Choroid plexus epithelial cell (primary cell): ENCODE results near the gene IFT81.

Source experiments
- DNase-seq: peaks from one replicate; pipeline ENCODE4 v3.0.0-alpha.2; 2010; ENCODE audit warnings: low read depth
- H3K4me3 ChIP-seq: 2 replicates; pipeline ENCODE4 v1.5.1; 2011; ENCODE audit warnings: low read depth, mild to moderate bottlenecking, control low read depth, low read length, moderate library complexity
- TF ChIP-seq, protein P1 (sequence below): conservative IDR thresholded peaks from 2 replicates; pipeline ENCODE4 v1.5.1; 2011; ENCODE audit warnings: low read depth, mild to moderate bottlenecking, control low read depth, inconsistent platforms, low read length, moderate library complexity

The IFT81 gene

DNA sequence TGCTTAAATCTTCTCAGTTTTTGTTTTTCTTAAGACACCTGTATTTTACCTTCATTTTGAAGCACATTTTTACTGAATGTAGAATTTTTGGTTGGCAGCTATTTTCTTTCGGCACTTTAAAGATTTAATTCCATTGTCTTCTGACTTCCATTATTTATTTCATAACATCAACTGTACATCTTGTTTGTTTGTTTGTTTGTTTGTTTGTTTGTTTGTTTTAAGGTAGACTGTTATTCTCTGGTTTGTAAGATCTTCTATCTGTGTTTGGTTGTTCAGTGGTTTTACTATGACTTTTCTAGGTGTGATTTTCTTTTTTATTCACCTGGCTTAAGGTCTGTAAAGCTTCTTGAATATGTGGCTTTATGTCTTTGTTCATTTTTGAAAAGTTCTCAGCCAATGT, 61.9 kb downstream of the IFT81 start:
- no peak overlapping the region for H3K4me3 ChIP-seq
- DNase-seq, result no peak
- TF ChIP-seq, protein P1, sequence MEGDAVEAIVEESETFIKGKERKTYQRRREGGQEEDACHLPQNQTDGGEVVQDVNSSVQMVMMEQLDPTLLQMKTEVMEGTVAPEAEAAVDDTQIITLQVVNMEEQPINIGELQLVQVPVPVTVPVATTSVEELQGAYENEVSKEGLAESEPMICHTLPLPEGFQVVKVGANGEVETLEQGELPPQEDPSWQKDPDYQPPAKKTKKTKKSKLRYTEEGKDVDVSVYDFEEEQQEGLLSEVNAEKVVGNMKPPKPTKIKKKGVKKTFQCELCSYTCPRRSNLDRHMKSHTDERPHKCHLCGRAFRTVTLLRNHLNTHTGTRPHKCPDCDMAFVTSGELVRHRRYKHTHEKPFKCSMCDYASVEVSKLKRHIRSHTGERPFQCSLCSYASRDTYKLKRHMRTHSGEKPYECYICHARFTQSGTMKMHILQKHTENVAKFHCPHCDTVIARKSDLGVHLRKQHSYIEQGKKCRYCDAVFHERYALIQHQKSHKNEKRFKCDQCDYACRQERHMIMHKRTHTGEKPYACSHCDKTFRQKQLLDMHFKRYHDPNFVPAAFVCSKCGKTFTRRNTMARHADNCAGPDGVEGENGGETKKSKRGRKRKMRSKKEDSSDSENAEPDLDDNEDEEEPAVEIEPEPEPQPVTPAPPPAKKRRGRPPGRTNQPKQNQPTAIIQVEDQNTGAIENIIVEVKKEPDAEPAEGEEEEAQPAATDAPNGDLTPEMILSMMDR, result no peak

DNA sequence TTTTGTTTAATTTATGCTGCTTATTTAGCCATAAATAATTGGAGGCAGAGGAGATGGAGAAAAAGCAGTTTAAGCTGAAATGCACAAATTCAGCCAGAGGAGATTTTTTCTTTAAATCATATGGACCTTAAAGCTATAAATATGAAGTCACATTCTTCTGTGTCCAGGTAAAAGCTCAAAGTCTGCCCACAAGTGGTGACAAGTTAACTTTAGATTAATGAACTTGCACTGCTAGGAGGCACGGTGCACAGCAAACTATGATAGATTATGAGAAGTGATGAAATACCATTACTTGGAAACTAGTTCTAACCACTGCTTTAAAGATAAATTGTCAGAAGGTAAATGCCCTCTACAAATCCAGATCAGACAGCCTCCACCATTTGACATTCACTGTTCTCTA, 69.0 kb downstream of the IFT81 start:
- no peak overlapping the region for H3K4me3 ChIP-seq
- TF ChIP-seq, protein P1, result no peak
- DNase-seq, result no peak

DNA sequence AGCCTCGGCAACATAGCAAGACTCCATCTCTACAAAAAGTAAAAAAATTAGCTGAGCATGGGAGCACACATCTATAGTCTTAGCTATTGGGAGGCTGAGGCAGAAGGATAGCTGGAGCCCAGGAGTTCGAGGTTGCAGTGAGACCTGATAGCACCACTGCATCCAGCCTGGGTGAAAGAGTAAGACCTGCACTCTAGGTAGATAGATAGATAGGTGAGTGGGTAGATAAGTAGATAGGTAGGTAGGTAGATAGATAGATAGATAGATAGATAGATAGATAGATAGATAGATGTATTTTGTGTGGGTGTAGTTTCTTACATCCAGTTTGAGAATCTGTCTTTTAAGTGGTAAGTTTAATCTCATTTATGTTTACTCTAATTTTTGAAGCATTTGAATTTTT, 72.8 kb downstream of the IFT81 start:
- no peak for DNase-seq
- TF ChIP-seq, protein P1, result no peak
- H3K4me3 ChIP-seq, result no peak overlapping the region

DNA sequence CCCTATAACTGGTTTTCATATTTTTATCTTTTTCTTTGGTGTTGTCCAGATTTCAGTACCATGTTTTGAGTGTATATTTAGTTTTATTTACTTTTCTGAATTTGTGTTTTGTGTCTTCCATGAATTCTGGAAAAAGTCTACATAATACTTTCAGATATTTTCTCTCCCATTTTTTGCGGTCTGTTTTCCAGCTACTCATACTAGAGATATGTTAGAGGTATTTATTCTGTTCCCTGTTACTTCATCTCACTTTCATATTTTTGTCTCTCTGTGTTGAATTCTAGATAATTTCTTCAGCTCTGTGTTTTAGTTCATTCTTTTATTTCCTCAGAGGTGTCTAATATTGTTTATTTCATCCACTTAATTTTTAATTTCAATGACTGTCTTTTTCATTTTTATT, 74.2 kb downstream of the IFT81 start:
- DNase-seq, result peak; percentile 62
- no peak overlapping the region for H3K4me3 ChIP-seq
- TF ChIP-seq, protein P1, result no peak

DNA sequence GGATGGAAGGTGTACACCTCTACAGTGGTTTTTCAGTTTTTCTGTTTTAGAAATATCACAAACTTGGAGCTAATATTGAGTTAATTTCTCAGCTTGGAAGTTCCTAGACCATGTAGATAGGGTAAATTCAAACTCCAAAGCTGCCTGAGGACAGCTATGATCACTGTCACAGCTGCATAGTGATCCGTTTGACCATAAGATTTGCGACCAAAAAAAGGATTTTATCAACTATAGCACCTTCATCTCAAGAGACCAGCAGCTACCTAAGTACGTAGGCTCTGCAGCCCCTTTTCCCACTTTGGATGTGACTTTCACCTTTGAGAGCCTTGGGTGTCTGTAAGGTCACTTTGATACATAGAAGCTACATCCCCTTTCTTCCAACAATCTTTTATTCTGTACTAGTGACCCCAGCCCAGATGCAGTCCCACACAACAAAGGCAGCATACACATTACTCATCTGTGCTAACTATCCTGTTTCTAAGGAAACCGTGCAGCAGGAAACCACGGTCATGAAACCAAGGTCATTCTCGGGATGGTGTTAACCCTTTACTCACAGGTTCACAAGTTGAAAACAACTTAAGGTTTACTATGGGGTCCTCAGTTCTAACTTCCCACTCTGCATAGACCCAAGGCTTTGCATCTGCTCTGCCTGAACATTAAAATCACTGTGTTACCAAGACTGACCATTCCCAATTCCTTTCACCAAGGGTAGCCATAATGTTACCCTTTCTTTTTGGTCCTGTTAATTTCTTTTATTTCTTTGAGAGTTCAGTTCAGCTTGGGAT, 75.4 kb downstream of the IFT81 start:
- TF ChIP-seq, protein P1, result no peak
- DNase-seq, result peak; percentile 94
- H3K4me3 ChIP-seq, result no peak overlapping the region

DNA sequence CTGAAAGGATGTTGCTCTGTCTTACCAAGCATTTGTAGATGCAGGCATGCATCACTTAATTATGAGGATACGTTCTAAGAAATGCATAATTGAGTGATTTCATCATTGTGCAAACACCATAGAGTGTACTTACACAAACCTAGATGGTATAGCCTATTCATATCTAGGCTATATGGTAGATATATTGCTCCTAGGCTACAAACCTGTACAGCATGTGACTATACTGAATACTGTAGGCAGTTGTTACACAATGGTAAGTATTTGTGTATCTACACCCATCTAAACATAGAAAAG, 75.9 kb downstream of the IFT81 start:
- TF ChIP-seq, protein P1, result no peak
- DNase-seq, result peak; percentile 31
- no peak overlapping the region for H3K4me3 ChIP-seq

DNA sequence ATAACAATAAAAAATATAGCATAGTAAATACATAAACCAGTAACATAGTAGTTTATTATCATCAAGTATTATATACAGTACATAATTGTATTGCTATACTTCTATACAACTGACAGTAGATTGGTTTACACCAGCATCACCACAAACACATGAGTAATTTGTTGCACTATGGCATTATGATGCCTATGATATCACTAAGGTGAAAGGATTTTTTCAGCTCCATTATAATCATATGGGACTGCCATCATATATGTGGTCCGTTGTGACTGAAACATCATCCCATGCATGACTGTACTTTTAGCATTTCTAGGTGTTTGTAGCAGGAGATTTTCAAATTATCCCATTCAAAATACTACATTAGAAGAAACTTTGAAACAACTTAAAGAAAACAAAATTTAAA, 77.8 kb downstream of the IFT81 start:
- H3K4me3 ChIP-seq, result no peak overlapping the region
- DNase-seq, result no peak
- TF ChIP-seq, protein P1, result no peak
